WI38 (cell line): ENCODE measurements around the gene LRP1B.

Source experiments
- H3K4me3 ChIP-seq: 2 replicates; pipeline ENCODE4 v1.5.1; 2011; ENCODE audit warnings: low read depth, mild to moderate bottlenecking, control low read depth, low read length
- TF ChIP-seq, protein P1 (sequence below): IDR thresholded peaks from 2 replicates; pipeline ENCODE4 v1.5.1; 2012; ENCODE audit warnings: low read depth, mild to moderate bottlenecking, control low read depth, low read length

Gene LRP1B

DNA sequence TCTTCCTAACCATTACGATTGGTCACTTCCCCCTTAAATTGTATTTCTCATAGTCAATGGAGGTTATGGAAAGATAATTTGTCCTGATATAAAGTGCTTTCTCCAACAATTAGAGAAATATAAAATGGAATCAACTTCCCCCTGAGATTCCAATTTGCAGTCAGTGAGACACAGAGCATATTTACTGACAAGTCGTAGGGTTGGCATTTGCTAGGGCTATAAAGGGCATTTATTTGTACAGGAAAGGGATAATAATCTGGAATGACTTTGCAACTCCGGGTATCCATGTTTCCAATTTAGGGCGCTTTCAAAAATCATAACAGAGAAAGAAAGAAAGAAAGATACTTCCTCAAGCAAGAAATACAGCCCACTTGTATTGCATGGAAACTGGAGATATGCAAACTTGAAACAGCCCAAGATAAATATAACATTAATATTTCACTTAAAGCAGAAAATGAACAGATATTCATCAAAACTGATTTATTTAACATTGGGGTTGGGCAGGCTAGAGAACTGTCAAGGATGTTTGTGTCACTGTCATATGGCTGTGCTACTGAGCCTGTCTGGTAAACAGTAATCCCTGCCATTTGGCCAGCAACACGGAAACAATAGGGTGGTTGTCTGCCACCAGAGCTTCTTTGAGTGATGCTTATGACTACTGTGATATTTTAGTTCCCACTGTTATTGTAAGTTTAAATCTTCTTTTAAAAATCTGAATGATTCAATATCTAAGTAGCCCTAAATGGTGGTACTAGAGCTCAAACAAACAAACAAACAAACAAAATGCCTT, 621.8 kb downstream of the LRP1B start:
- H3K4me3 ChIP-seq = no peak overlapping the region
- TF ChIP-seq, protein P1, sequence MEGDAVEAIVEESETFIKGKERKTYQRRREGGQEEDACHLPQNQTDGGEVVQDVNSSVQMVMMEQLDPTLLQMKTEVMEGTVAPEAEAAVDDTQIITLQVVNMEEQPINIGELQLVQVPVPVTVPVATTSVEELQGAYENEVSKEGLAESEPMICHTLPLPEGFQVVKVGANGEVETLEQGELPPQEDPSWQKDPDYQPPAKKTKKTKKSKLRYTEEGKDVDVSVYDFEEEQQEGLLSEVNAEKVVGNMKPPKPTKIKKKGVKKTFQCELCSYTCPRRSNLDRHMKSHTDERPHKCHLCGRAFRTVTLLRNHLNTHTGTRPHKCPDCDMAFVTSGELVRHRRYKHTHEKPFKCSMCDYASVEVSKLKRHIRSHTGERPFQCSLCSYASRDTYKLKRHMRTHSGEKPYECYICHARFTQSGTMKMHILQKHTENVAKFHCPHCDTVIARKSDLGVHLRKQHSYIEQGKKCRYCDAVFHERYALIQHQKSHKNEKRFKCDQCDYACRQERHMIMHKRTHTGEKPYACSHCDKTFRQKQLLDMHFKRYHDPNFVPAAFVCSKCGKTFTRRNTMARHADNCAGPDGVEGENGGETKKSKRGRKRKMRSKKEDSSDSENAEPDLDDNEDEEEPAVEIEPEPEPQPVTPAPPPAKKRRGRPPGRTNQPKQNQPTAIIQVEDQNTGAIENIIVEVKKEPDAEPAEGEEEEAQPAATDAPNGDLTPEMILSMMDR = no peak

DNA sequence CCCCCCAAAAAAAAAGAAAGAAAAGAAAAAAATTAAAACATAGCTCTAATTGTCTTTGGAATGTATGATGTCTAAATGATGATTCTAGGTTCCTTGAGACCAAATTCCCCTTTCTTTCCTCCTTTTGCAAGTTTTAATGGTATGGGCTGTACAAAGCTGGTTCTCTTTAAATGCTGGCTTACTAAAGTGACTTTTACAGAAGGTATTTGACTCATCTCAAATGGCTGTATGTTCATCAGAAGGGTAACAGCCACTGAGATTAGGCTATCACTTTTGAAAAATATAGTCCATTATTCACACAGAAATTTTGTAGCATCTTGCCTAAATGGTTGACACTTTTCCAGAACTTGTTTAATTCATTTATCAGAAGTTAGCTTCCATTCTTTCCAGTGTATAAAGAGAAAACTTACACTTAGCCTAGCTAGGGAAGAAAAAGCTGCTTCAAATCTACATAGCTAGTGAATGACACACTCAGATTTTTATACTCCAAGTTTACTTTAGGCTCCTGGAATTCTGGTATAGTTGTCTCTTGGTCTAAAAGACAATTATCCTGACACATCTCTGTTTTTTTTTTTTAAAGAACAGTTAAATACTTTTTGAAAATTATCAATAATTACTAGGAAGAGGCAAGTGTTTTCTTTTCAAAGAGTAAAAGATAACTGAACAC, 622.6 kb downstream of the LRP1B start:
- H3K4me3 ChIP-seq = no peak overlapping the region
- TF ChIP-seq, protein P1 = no peak

DNA sequence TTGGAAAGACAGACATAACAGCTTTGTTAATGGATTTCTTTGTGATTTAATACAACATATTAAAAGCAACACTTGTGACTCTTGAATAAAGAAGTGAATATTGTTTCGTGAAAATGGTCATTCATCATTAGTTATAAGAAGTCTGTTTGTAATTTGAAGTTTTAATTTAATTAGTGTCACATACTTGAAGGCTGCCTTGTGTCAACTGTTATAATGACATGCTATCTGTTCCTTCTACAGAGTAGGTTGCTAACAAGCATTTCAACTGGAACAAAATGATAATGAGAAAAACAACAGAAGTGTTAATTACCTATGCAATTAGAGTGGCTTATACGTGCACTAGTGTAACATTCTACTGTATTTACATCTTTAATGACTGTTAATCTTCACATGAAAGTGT, 624.7 kb downstream of the LRP1B start:
- TF ChIP-seq, protein P1 = no peak
- H3K4me3 ChIP-seq = no peak overlapping the region

DNA sequence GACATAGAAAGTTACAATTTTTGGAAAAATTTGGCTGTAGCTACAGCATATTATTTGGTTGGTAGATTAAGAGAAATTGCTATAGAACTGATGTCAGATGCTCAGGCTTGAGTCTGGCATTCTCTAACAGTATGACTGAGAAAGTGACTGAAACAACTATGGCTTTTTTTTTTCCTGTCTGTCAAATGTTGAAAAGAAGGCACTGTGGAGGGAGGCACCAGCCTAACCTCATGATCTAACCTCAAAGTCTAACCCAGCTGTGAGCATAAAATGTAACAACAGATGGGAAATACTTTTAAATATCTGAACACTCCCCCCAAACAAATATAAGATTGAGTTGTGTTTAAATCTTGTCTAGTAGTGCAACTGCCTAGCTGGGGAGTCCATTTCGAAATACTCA, 629.1 kb downstream of the LRP1B start:
- TF ChIP-seq, protein P1 = no peak
- no peak overlapping the region for H3K4me3 ChIP-seq

DNA sequence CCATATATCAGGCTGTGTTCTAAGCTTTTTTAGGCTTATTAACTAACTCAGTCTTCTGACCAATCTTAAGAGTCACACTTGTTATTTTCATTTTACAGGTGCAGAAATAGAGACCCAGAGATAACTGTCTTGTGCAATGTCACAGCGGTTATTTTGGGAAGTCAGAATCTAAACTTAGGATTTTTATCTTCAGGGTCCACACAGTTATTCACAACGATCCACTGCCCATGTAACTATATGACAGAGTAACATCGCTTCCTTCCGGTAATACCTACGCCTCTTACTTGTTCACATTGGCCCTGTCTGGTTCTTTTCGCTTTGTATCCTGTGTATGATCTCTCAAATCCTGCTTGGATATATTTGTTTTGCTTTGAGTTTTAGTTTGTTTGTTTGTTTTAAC, 631.7 kb downstream of the LRP1B start:
- TF ChIP-seq, protein P1 = no peak
- H3K4me3 ChIP-seq = no peak overlapping the region

DNA sequence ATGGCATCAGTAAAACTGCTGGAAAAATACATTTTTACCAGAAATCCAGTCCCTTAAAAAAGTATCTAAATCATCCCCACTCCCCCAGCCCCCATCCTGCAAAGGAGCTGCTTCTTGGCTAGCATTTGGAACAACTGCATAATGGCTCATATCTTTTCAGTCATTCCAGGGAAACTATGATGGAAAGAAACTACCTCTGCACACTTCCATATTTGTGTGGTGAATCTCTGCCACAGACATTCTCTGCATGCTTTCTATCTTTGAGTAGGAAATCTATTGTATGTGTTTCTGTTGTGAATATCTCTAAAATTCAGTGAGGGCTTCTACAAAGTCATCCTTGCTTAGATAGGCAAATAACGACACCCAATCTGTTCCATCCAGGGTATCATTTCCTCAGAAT, 632.3 kb downstream of the LRP1B start:
- TF ChIP-seq, protein P1 = no peak
- no peak overlapping the region for H3K4me3 ChIP-seq

DNA sequence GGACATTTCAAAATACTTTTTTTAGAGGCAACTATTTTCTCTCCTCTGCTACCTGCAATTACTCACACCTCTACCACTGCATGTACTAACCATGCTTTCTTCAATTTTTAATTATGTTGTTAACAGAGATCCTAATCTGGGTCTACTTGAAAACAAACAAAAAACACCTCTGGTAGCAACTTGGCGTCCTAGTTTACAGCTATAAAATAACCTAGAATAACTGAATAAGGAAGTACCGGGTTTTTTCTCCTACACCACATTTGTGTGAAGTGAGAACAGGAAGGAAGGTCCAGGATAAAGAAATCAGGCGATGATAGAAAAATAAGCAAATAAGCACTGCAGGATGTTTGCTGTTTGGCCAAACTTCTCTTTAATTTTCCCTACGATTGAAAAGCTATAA, 633.5 kb downstream of the LRP1B start:
- TF ChIP-seq, protein P1 = no peak
- H3K4me3 ChIP-seq = no peak overlapping the region
